K562 (cell line): Measurements from ENCODE around the gene LCMT2. TPM values are rescaled to one million over a fixed set of nuclear protein-coding genes. Genes with fewer than 3 reads are reported as not detected.

Source experiments
- ATAC-seq: fragments of 200-7000 bp; cut with Tn5 transposase; 3 replicates; pipeline ENCODE4 v1.9.1; 2020; ENCODE audit warnings: moderate library complexity
- BruUV-seq: library from RNA; stranded (reverse); fragments of 400-500 nt; replicated peaks from 2 replicates; lab custom pipeline; 2021; lab: Mats Ljungman, UMichigan
- CTCF ChIA-PET: fragments of 300-600 bp; formaldehyde crosslinking; extraction: SDS; loops from one replicate; lab custom pipeline; 2021; ENCODE audit warnings: low intra/inter-chr PET ratio; lab: Yijun Ruan, JAX
- POLR2A ChIA-PET: fragments of 300-600, 350-650 bp; sonication (Branson Sonifier 250); formaldehyde crosslinking; extraction: SDS; loops from one replicate; lab custom pipeline; 2021; ENCODE audit warnings: antibody characterized with exemption, inconsistent platforms; lab: Yijun Ruan, JAX
- DNase-seq, 4 experiments: peaks; one replicate each; pipeline versions ENCODE4 v3.0.0 to v3.0.0-alpha.2; 2011 to 2018; ENCODE audit warnings: low spot score in 3 of 4, mixed read lengths in 3 of 4; ENCODE audit errors: extremely low read depth in 1 of 4
- FAIRE-seq: peaks from 2 replicates; lab custom pipeline; 2011; peaks lifted over from hg19 to GRCh38; lab: Jason Lieb, UNC
- H2AFZ ChIP-seq: 2 replicates; pipeline ENCODE4 v1.6.0; 2011; ENCODE audit warnings: low read depth, low read length, control low read depth, inconsistent platforms
- H3K27ac ChIP-seq: fragments of 200-600 bp; 3 replicates; pipeline ENCODE4 v1.8.0; 2011; ENCODE audit warnings: low read depth, mild to moderate bottlenecking, control low read depth, inconsistent platforms, low read length, moderate library complexity, mixed read lengths; ENCODE audit errors: extremely low read depth
- H3K27me3 ChIP-seq, 2 experiments: fragments of 300-600 bp in 1 of 2; 2 replicates in 1 of 2; 3 replicates in 1 of 2; pipeline versions ENCODE4 v1.6.0 to v1.8.0; 2011; ENCODE audit warnings: inconsistent platforms in 2 of 2, low read length in 2 of 2, mild to moderate bottlenecking in 1 of 2, mixed read lengths in 1 of 2, moderate library complexity in 1 of 2; ENCODE audit not compliant: control insufficient read depth in 2 of 2, insufficient read depth in 2 of 2
- H3K36me3 ChIP-seq: fragments of 300-600 bp; 3 replicates; pipeline ENCODE4 v1.8.0; 2011; ENCODE audit warnings: mild to moderate bottlenecking, low read length, inconsistent platforms; ENCODE audit not compliant: control insufficient read depth, insufficient read depth
- H3K4me1 ChIP-seq, 2 experiments: fragments of 200-600 bp in 1 of 2; replicated peaks in 1 of 2; 2 replicates in 1 of 2; 3 replicates in 1 of 2; pipeline versions ENCODE4 v1.5.1 to v1.8.0; 2011; ENCODE audit warnings: inconsistent platforms in 2 of 2, low read length in 2 of 2, mild to moderate bottlenecking in 1 of 2, mixed read lengths in 1 of 2, moderate library complexity in 1 of 2; ENCODE audit not compliant: control insufficient read depth in 2 of 2, insufficient read depth in 2 of 2
- H3K4me2 ChIP-seq: 2 replicates; pipeline ENCODE4 v1.6.1; 2011; ENCODE audit warnings: low read length, control low read depth, inconsistent platforms, mixed read lengths; ENCODE audit not compliant: insufficient read depth
- H3K4me3 ChIP-seq: fragments of 200-600 bp; sonication (generic), shearing (Covaris generic); 2 replicates; pipeline ENCODE4 v1.5.1; 2016; ENCODE audit warnings: control low read depth, inconsistent platforms
- H3K79me2 ChIP-seq: fragments of 200-600 bp; 3 replicates; pipeline ENCODE4 v1.8.0; 2011; ENCODE audit warnings: low read length, inconsistent platforms; ENCODE audit not compliant: control insufficient read depth, insufficient read depth
- H3K9ac ChIP-seq, 2 experiments: 2 replicates each; pipeline versions ENCODE4 v1.6.0 to v1.6.1; 2011; ENCODE audit warnings: low read depth in 2 of 2, low read length in 2 of 2, control low read depth in 1 of 2, inconsistent platforms in 1 of 2, mild to moderate bottlenecking in 1 of 2, mixed read lengths in 1 of 2; ENCODE audit not compliant: insufficient read depth in 1 of 2
- H3K9me1 ChIP-seq: one replicate; pipeline ENCODE4 v1.6.0; 2011; ENCODE audit warnings: inconsistent platforms, mild to moderate bottlenecking, low read length, moderate library complexity; ENCODE audit not compliant: control insufficient read depth, insufficient read depth
- H3K9me3 ChIP-seq: replicated peaks from 2 replicates; pipeline ENCODE4 v1.5.1; 2011; ENCODE audit warnings: low read depth, low read length, inconsistent platforms; ENCODE audit not compliant: control insufficient read depth, insufficient read depth
- H4K20me1 ChIP-seq: replicated peaks from 2 replicates; pipeline ENCODE4 v1.6.1; 2011; ENCODE audit warnings: low read length, inconsistent platforms, mixed read lengths; ENCODE audit not compliant: control insufficient read depth, insufficient read depth
- BMI1 ChIP-seq: fragments of 150-350 bp; IDR thresholded peaks from 2 replicates; pipeline ENCODE4 v1.6.1; 2014; ENCODE audit warnings: low read length
- C11orf30 ChIP-seq: fragments of 450-650 bp; IDR thresholded peaks from 2 replicates; pipeline ENCODE4 v1.6.1; 2016; ENCODE audit warnings: low read depth, mild to moderate bottlenecking
- FOXK2 ChIP-seq, 2 experiments: fragments of 450-650 bp; IDR thresholded peaks in 1 of 2; conservative IDR thresholded peaks in 1 of 2; 2 replicates each; pipeline ENCODE4 v1.6.1; 2016; ENCODE audit warnings: low read depth in 2 of 2, mild to moderate bottlenecking in 1 of 2
- HEY1 ChIP-seq: fragments of 250-450 bp; sonication (Bioruptor Pico); IDR thresholded peaks from 2 replicates; pipeline ENCODE4 v1.5.0; 2020; ENCODE audit warnings: mild to moderate bottlenecking, moderate library complexity, borderline replicate concordance
- NFE2L1 ChIP-seq: fragments of 450-650 bp; IDR thresholded peaks from 2 replicates; pipeline ENCODE4 v1.6.1; 2016; ENCODE audit warnings: missing genetic modification characterization, low read depth, mild to moderate bottlenecking, missing compliant biosample characterization, moderate library complexity, borderline replicate concordance
- POLR2AphosphoS2 ChIP-seq: IDR thresholded peaks from 2 replicates; pipeline ENCODE4 v1.6.1; 2012; ENCODE audit warnings: low read length, improper control_type of control experiment
- POU5F1 ChIP-seq: fragments of 150-350 bp; IDR thresholded peaks from 2 replicates; pipeline ENCODE4 v1.6.1; 2014; ENCODE audit warnings: borderline replicate concordance, low read length, low read depth, mild to moderate bottlenecking; ENCODE audit not compliant: partially characterized antibody
- RBM15 ChIP-seq: fragments of 200-400 bp; formaldehyde crosslinking; IDR thresholded peaks from 2 replicates; pipeline ENCODE4 v1.6.1; 2018; ENCODE audit warnings: mild to moderate bottlenecking, low read length, moderate library complexity; ENCODE audit not compliant: insufficient read depth
- SFPQ ChIP-seq: fragments of 200-400 bp; formaldehyde crosslinking; IDR thresholded peaks from 2 replicates; pipeline ENCODE4 v1.6.1; 2017; ENCODE audit warnings: mild to moderate bottlenecking, low read depth, low read length, moderate library complexity
- ZNF280A ChIP-seq: fragments of 450-650 bp; IDR thresholded peaks from 2 replicates; pipeline ENCODE4 v1.6.1; 2018; ENCODE audit warnings: mild to moderate bottlenecking, low read depth; ENCODE audit not compliant: partially characterized antibody
- ZNF75A ChIP-seq: fragments of 450-650 bp; formaldehyde crosslinking; IDR thresholded peaks from 2 replicates; pipeline ENCODE4 v1.4.0; 2020; ENCODE audit warnings: mild to moderate bottlenecking
- ZSCAN32 ChIP-seq: fragments of 450-650 bp; formaldehyde crosslinking; IDR thresholded peaks from 2 replicates; pipeline ENCODE4 v1.4.0; 2020; ENCODE audit warnings: mild to moderate bottlenecking, moderate library complexity
- WGBS: fragments of 100-300 bp; shearing (Covaris generic); methylation state at CpG from one replicate; pipeline ENCODE4 v1.1.6; 2016; ENCODE audit warnings: low coverage, mixed read lengths; ENCODE audit not compliant: insufficient coverage; ENCODE audit errors: missing lambda C conversion rate; 5-methylcytosine and 5-hydroxymethylcytosine counted together
- in situ Hi-C: fragments of 300-500 bp; cut with MboI; formaldehyde crosslinking; loops from 4 replicates; pipeline ENCODE4 v1.15.0; 2018; ENCODE audit warnings: inconsistent platforms, mixed read lengths
- intact Hi-C: fragments of 100-400 bp; cut with micrococcal nuclease; formaldehyde crosslinking; loops from 2 replicates; pipeline ENCODE4 v1.14.2; 2022
- polyA plus RNA-seq, 8 experiments: library from polyadenylated mRNA; depleted of rRNA in 4 of 8; stranded (reverse) in 5 of 8; unstranded in 3 of 8; fragments of >200 nt; fragmentation: Nextera tagmentation in 2 of 8; fragmentation: Illumina TruSeq in 1 of 8; extraction: Ambion mirVana in 2 of 8; extraction: Trizol in 1 of 8; gene quantifications; 2 replicates each; pipeline versions ENCODE4 v1.2.1 to v1.2.3, GENCODE V29; 2011 to 2014; ENCODE audit warnings: inconsistent platforms in 1 of 8, missing spikeins in 1 of 8
- total RNA-seq, 7 experiments: library from RNA; depleted of rRNA in 6 of 7; stranded (reverse); fragments of >200 nt in 6 of 7; fragmentation: Illumina TruSeq in 2 of 7; extraction: Trizol in 2 of 7; gene quantifications; 2 replicates each; pipeline versions ENCODE4 v1.2.1 to v1.2.3, GENCODE V29; 2011 to 2021; ENCODE audit warnings: low replicate concordance in 1 of 7

Gene LCMT2
- total and polyA plus RNA-seq, 9 of the 15 experiments (the other 6 are each of a cell fraction or from before 2014, with no cell fraction given) = 2.5 to 22.3 (median 15.2) TPM

GRCh38 chr15:43361313-43361903 lies 31.0 kb upstream of the LCMT2 start (continued):
- TF ChIP-seq ZNF75A (CRISPR knock-in tag) = peak; percentile 99
- no peak for TF ChIP-seq NFE2L1 (tag)
- TF ChIP-seq ZNF280A = peak; percentile 85
- peak; percentile 37; the same call in 1 of the 2 replicates for TF ChIP-seq C11orf30

GRCh38 chr15:43360821-43361220 lies 30.4 kb upstream of the LCMT2 start:
- no peak for FAIRE-seq
- H3K9ac ChIP-seq = no peak overlapping the region
- H3K9me1 ChIP-seq = no peaks in the 10 kb centered on the region
- no TSS peak for BruUV-seq
- no peak for DNase-seq
- TF ChIP-seq POLR2AphosphoS2 (no peak), FOXK2 (conservative IDR thresholded peaks at IDR 0.05 in 1 of 2, IDR thresholded peaks at IDR 0.05 in 1 of 2; ENCODE audit: low read depth in 2 of 2) (no peak), ZSCAN32 (no peak), SFPQ (no peak), BMI1 (no peak), HEY1 (no peak), POU5F1 (no peak), RBM15 (no peak)
- H3K36me3 ChIP-seq = peaks cover 75% of the 10 kb centered on the region
- H3K4me1 ChIP-seq = peaks cover 0 to 2% of the 10 kb centered on the region in 2 experiments; a peak in 1 of 5 replicates
- H3K27ac ChIP-seq = no peak overlapping the region
- ATAC-seq = no peak
- CTCF ChIA-PET = no interaction called here
- peaks cover 8% of the 10 kb centered on the region; the same call in 1 of the 3 replicates for H3K79me2 ChIP-seq
- H3K9me3 ChIP-seq = peaks cover 22% of the 10 kb centered on the region
- H3K27me3 ChIP-seq = no peaks in the 10 kb centered on the region
- intact Hi-C loops (no loop called here), in situ Hi-C loops (no loop called here)
- WGBS = 96% methylated on average over 4 of the region's 4 CpGs
- H4K20me1 ChIP-seq = no peaks in the 10 kb centered on the region
- H3K4me3 ChIP-seq = no peak overlapping the region
- POLR2A ChIA-PET = interaction anchor here (0.6 to 1.2 kb wide), 3 partner anchors 10 to 86 kb away, joined by 3 read pairs; partner anchors contain the start of gene ZSCAN29
- no peak overlapping the region for H2AFZ ChIP-seq
- H3K4me2 ChIP-seq = no peak overlapping the region
